ENCODE results near the gene GHSR. TPM values are rescaled to one million over a fixed set of nuclear protein-coding genes. Genes with fewer than 3 reads are reported as not detected.

GHSR gene
- total RNA-seq, result not detected in 2 replicates

GRCh38 chr3:172447611-172448579 lies at the start of gene GHSR:
Gene GHSR (minus strand): TSS chr3:172448456. CDS start chr3:172448413, 43 bp downstream.

Other genes with a start within 250 kb of the GHSR start
- 0.36 and 4.9 TPM in 2 replicates for gene TNFSF10, start 75.0 kb upstream of the GHSR start, total RNA-seq

Measured in cardiac atrium fibroblast (primary cell).